GM18861 (cell line): ENCODE measurements around the gene QPRT.
"Not testable (repeated sequence)": the region's sequence is repeated elsewhere in the genome, so short reads cannot be mapped to it uniquely, and the experiment has no call there.

Experiments used
- ATAC-seq: cut with Tn5 transposase; IDR thresholded peaks from one replicate; pipeline ENCODE4 v1.9.1; 2021; ENCODE audit not compliant: unreplicated experiment

QPRT gene

DNA sequence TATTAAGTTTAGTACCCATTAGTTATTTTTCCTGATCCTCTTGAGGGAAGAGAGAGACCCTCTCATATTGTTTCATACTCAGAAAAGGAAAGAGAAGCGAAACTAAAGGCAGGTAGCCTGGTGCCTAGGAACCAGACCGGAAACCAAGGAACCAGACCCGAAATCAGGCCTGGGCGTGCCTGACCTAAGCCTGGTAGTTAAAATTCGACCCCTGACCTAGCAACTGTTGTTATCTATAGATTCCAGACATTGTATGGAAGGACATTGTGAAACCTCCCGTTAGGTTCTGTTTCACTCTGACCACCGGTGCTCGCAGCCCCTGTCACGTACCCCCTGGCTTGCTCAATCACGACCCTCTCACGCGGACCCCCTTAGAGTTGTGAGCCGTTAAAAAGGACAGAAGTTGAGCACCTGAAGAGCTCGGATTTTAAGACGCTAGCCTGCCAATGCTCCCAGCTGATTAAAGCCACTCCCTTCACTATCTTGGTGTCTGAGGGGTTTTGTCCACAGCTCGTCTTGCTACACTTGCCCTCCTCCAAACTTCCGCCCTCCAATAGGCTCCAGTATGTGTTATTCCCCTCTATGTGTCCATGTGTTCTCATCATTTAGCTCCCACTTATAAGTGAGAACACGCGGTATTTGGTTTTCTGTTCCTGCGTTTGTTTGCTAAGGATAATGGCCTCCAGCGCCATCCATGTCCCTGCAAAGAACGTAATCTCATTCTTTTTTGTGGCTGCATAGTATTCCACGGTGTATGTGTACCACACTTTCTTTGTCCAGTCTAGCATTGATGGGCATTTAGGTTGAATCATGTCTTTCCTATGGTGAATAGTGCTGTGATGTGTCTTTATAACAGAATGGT is 10.7 kb downstream of the QPRT start:
- not testable (repeated sequence) for ATAC-seq

GRCh38 chr16:29692606-29693005 is 13.6 kb downstream of the QPRT start:
- ATAC-seq, result not testable (repeated sequence)

DNA sequence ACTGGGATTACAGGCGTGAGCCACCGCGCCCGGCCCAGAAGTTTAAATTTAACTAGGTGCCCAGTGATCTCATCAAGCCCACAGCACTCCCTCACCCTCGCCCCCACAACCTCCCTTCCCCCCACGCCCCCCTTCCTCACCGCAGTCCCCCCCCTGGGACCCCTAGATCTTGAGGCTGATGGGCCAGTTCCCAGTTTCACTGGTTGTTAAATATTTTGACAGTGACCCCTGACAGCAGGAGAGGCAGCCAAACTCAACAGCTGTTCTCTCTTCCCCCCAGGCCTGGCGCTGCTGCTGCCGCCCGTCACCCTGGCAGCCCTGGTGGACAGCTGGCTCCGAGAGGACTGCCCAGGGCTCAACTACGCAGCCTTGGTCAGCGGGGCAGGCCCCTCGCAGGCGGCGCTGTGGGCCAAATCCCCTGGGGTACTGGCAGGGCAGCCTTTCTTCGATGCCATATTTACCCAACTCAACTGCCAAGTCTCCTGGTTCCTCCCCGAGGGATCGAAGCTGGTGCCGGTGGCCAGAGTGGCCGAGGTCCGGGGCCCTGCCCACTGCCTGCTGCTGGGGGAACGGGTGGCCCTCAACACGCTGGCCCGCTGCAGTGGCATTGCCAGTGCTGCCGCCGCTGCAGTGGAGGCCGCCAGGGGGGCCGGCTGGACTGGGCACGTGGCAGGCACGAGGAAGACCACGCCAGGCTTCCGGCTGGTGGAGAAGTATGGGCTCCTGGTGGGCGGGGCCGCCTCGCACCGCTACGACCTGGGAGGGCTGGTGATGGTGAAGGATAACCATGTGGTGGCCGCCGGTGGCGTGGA is 15.6 kb downstream of the QPRT start:
- ATAC-seq, result no peak

DNA sequence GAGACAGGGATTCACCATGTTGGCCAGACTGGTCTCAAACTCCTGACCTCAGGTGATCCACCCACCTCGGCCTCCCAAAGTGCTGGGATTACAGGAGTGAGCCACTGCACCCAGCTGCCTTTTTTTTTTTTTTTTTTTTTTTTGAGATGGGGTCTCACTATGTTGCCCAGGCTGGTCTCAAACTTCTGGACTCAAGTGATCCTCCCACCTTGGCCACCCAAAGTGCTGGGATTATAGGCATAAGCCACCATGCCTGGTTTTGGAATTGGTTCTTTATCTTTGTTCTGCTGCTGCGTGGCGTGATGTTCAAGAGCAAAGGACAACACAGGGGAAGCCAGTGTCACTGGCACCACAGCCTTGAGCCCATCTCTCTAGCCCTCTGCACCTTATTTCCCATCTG is 16.7 kb downstream of the QPRT start:
- ATAC-seq, result not testable (repeated sequence)

DNA sequence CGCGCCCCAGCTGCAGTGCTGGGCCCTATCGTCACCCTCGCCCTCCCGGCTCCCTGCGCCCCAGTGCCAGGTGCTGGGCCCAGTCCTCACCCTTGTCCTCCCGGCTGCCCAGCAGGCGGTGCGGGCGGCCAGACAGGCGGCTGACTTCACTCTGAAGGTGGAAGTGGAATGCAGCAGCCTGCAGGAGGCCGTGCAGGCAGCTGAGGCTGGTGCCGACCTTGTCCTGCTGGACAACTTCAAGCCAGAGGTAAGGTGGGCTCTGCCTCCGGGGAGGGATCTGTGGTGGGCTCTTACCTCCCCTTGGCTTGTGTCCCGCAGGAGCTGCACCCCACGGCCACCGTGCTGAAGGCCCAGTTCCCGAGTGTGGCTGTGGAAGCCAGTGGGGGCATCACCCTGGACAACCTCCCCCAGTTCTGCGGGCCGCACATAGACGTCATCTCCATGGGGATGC is 17.9 kb downstream of the QPRT start:
- ATAC-seq, result no peak

- ATAC-seq, result no peak
Observed at GRCh38 chr16:29697391-29697790, 18.4 kb downstream of the QPRT start.

- no peak for ATAC-seq
Observed at GRCh38 chr16:29698042-29698441, 19.1 kb downstream of the QPRT start.

- ATAC-seq, result no peak
Observed at GRCh38 chr16:29698484-29699323, 19.7 kb downstream of the QPRT start.

DNA sequence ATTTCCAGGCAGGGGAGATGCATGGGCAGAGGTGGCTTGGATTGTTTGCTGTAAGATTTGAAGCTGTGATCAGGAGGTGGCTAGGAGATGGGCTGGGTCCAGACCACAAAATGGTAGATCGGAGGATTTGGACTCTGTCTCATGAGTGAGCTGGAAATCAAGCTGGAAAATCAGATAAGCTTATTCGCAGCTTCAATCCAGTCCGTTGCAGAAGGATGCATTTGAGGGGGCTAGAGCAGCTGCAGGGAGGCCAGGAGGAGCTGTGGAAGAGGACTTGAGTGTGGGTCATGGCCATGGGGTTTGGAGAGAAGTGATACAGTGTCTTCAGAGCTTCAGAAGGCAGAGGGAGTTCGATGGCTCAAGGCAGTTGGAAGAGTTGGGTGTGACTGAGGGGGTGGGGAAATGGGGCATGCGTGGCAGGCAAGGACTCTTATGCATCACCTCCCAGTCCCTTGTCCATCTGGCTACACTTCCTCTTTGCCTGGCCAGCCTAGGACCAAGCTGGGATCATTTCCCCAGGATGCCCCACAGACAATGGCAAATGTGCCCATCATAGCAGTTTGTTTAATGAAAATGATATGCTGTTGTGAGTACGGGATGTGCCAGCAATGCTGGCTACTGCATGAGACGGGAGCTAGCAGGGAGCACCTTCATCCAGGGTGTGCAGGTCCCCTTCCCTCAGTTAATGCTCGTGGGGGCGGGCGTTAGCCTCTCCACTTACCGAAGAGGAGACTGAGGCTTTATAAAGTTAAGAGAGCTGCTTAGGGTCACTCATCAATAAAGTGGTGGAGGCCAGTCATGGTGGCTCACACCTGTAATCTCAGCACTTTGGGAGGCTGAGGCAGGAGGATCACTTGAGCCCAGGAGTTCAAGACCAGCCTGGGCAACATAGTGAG is 20.6 kb downstream of the QPRT start:
- no peak for ATAC-seq

GRCh38 chr16:29700253-29700987 is 21.4 kb downstream of the QPRT start:
- ATAC-seq, result no peak

GRCh38 chr16:29701214-29701555 is 22.2 kb downstream of the QPRT start:
- ATAC-seq, result no peak

- peak; percentile 51 for ATAC-seq
Observed at GRCh38 chr16:29702269-29702668, 23.3 kb downstream of the QPRT start.

DNA sequence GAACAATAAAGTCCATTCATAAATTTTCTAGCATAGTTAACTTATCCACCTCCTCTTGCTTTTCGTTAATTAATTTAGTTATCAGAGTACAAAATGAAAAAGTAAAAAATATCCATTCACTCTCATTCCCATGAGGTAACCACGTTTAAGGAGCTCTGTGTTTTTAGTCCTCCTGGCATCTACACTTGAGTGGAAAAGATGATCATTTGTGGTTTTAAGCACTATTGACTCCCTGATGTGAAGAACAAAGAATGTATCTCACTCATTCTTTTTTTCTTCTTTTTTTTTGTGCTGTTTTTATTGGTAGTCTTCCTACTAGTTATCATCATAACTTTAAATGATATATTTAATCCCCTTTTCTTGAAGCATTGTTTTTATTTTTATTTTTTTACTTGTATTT is 26.1 kb downstream of the QPRT start:
- no peak for ATAC-seq

GRCh38 chr16:29707160-29707559 is 28.2 kb downstream of the QPRT start:
- ATAC-seq, result not testable (repeated sequence)

DNA sequence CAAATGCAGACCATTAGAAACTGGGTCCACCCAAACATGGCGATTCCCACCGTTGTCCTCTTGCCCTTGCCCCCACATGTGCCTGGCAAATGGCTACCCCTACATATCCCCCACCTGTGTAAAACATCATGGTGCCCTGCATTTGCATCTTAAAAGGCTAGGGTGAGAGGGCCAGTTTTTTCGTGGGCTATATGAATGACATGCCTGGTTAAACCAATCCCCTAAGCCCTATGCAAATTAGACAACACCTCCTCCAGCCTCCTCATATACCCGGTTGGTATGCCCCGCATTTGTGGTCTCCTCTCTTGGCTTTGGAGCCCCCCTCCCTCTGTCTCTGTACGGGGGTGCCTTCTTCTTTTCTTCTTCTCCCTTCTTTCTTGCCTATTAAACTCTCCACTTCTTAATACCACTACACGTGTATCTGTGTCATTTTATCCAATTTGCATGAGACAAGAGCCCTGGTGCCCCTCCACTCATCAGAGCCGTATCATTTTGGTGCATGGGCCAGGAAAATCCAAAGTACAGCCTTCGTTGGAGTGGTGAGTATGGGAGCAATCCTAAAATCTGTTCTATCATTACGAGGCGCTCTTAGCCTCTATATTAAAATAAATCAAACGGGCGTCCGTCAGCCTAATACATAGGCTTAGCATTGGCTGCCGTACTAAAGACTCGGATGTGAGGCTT is 30.1 kb downstream of the QPRT start:
- ATAC-seq, result no peak

DNA sequence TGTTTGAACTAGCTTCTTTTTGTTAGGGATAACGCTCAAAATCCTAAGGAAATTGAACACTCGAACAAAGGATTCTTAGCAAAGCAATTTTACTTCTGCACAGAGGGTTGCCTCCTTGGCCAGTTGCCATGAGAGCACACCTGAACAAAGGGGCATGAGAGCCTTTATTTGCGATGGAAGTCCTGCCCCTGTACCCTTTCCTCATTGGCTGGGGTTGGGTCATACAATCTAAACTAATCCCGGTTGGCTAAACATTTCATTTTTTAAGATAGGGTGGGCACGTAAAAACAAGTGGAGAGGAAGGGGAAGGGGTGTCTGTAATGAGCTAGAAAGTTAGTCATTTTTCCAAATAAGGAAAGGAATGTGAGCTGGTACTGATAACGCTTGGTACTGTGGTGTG is 30.7 kb downstream of the QPRT start:
- ATAC-seq, result not testable (repeated sequence)

- no peak for ATAC-seq
Observed at GRCh38 chr16:29710227-29711219, 31.5 kb downstream of the QPRT start.

DNA sequence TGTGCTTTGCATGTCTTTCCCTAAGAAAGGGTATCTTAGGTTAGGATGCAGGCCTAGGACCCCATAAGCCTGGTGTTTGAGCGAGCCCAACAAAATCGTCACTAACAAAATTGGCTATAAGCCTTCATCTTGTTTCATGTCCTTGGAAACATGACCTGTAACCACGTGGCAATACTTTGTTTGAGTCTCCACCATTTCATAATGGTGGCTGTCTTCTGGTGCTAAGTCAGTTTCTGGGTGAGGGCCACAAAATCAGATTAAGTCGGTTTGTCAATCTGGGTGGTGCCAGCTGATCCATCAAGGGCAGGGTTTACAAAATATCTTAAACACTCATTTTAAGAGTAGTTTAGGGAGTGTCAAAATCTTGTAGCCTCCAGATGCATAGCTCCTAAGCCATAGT is 33.8 kb downstream of the QPRT start:
- ATAC-seq, result no peak
